EL (cell line): Measurements from ENCODE around the gene MBOAT2.
"Not testable (repeated sequence)": the region's sequence is repeated elsewhere in the genome, so short reads cannot be mapped to it uniquely, and the experiment has no call there.

Experiments
- DNase-seq: peaks from one replicate; pipeline ENCODE4 v3.0.0-alpha.2; 2016

The MBOAT2 gene, protein sequence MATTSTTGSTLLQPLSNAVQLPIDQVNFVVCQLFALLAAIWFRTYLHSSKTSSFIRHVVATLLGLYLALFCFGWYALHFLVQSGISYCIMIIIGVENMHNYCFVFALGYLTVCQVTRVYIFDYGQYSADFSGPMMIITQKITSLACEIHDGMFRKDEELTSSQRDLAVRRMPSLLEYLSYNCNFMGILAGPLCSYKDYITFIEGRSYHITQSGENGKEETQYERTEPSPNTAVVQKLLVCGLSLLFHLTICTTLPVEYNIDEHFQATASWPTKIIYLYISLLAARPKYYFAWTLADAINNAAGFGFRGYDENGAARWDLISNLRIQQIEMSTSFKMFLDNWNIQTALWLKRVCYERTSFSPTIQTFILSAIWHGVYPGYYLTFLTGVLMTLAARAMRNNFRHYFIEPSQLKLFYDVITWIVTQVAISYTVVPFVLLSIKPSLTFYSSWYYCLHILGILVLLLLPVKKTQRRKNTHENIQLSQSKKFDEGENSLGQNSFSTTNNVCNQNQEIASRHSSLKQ

DNA sequence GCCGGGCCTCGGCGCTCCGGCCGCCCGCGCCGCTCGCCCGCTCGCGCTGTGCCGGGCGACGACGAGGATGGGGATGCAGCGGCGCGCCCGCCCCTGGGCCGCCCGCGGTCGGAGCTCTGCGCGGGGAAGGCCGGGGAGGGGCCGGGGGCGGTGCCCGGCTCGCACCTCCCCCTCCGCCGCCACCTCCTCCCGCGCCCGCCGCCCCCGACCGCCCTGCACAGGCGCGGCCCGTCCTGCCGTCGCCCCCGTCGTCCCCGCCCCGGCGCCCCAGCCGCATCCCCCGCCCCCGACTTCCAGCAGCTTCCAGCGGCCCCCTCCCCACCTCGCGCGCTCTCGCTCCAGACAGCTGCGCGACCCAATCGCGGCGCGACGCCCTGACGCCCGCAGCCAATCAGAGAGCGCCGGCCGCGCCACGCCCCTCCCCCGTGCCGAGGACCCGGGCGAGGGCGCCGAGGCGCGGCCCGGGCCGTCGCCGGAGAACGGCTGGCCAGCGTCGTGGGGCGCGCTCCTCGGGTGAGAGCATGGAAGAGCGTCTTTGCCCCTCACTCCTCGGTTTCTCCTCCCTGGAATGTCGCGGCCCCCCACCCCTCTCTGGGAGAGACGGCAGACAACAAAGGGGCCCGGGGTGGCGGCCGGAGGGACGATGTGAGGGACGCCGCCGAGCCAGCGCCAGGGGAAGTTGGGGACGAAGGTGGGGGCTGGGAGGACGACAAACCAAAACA is at the start of gene MBOAT2:
MBOAT2 (minus strand) TSS at position 69 of the 722 bp plus-strand sequence. CDS start 70 bp downstream, outside the sequence.
- DNase-seq: peak; percentile 90

DNA sequence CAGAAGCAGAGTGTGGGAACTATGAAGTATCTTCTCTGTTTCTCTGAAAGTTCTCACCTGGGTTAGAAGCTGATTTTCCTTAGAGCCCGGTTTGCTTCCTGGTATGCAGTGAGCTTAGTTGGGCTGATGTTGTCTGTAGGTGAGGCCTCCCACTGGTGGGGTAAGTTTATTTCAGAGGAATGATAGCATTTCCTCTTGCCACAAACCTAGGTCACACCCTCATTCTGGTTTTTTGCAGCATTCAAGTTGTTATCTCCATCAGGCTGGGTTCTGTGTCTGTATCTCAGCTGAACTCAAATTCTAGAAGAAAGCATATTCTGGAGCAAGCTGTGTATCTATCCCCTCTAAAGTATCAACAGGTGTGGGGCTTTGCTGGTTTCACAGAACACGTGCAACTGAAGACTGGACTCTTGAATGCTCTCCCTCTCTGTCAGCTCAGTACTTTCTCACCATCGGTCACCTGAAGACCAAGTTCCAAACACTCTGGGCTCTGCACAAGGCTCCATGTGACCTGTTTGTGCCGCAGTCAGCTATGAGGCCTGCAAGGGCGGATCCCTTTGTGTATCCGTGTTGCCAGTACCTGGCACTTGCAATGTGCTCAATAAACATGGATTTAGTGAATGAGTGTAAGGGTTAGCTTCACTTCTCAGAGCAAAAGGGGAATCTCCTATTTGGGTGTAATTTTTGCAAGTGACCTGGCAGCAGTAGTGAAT is 49.5 kb upstream of the MBOAT2 start:
- no peak for DNase-seq

DNA sequence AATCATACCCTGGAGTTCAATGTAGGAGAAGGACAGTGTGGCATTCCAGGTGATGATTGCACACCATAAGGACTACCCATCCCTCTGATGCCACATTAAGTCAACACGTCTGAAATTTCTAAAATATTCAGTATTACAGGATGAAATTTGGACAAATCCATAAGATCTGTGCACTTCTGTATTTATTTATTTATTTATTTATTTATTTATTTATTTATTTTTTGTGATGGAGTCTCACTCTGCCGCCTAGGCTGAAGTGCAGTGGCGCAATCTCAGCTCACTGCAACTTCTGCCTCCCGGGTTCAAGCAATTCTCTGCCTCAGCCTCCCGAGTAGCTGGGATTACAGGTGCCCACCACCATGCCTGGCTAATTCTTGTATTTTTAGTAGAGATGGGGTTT is 48.0 kb upstream of the MBOAT2 start:
- DNase-seq: not testable (repeated sequence)

DNA sequence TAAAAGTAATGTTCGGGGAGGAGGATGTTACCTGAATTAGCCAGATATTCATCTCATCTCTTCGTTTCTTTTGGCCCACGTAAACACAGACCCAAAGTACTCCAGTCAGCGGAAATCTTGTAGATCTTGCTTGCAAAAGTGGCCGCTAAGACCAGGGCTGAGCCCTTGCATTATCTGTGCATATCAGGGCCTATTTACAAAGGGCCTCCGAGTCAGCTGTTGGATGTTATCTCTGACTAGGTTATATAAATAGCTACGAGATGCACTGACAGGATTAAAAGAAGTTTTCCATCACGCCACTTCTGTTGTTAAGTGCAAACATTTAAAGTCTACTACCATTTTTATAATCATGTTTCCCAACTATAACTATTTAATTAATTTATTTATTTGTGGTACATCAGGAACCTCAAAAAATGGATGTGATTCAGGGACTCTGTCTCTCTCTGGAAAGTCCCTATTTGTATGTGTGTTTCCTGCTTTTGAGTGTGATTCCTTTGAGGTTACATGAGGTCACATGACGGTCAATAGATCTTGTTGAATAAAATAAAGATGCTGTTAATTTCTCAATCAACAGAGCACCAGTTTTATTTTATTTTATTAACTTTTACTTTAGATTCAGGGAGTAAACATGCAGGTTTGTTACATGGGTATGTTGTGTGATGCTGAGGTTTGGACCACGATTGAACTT is 46.8 kb upstream of the MBOAT2 start:
- no peak for DNase-seq

DNA sequence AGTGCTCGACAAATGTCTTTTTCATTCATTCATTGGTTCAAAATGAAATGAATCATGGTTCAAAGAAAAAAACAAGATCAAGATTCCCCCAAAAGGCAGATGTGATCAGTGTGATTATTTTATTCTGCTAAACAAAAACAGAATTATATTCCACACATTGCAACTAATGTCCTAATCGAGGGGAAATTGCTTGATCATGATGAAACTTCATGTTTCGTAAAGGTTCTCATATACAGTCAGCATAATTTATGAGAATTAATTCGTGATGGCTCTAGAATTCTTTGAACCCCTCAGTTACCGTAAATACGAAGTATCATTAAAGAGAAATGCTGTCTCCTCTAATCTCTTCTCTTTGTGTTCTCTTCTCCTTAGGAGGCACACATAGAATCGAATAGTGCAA is 42.1 kb upstream of the MBOAT2 start:
- no peak for DNase-seq

DNA sequence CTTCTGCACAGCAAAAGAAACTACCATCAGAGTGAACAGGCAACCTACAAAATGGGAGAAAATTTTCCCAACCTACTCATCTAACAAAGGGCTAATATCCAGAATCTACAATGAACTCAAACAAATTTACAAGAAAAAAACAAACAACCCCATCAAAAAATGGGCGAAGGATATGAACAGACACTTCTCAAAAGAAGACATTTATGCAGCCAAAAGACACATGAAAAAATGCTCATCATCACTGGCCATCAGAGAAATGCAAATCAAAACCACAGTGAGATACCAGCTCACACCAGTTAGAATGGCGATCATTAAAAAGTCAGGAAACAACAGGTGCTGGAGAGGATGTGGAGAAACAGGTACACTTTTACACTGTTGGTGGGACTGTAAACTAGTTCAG is 40.0 kb upstream of the MBOAT2 start:
- DNase-seq: not testable (repeated sequence)

DNA sequence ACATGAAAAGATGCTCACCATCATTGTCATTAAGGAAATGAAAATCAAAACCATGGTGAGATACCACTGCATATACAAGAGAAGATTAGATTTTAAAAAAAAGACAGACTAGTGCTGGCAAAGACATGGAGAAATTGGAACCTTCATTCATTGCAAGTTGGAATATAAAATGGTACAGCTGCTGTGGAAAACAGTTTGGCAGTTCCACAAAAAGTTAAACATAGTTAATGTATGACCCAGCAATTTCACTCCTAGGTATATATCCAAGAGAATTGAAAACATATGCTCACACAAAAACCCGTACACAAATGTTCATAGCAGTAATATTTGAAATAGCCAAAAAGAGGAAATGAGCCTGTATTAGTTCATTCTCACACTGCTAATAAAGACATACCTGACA is 33.7 kb upstream of the MBOAT2 start:
- no peak for DNase-seq

DNA sequence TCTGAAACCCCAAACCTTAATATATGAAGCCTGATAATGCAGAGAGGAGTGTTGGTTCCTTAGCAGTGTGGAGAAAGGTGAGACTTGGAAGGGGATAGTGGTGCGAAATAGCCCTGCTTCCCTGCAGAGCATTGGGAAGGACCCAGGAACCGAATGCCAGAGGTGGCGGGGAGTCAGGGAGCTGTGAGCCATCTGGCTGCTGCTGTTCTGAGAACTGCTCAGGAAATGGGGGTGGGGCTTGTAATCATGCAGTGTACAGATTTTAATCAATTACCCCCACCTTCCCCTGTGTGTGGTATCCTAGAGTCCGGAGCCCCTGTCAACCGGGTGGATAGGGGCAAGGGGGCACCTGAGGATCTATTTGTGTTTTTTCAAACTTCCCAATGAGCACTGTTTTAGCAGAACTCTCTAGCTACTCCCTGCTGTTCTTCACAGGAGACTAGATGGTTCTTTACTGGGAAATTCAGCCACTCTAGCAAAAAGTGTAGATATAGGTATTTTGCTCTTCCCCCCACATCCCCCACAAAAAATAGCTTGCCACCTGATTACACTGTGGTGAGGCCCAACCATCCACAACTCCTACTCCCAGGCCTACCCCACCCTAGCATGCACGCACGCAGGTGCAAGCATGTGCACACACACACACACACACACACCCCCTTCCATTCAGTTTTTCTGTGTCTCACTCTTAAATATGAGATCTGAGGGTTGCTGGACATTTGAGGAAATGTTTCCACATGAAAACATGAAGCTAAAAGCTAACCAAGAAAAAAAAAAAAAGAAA is 30.1 kb upstream of the MBOAT2 start:
- no peak for DNase-seq

DNA sequence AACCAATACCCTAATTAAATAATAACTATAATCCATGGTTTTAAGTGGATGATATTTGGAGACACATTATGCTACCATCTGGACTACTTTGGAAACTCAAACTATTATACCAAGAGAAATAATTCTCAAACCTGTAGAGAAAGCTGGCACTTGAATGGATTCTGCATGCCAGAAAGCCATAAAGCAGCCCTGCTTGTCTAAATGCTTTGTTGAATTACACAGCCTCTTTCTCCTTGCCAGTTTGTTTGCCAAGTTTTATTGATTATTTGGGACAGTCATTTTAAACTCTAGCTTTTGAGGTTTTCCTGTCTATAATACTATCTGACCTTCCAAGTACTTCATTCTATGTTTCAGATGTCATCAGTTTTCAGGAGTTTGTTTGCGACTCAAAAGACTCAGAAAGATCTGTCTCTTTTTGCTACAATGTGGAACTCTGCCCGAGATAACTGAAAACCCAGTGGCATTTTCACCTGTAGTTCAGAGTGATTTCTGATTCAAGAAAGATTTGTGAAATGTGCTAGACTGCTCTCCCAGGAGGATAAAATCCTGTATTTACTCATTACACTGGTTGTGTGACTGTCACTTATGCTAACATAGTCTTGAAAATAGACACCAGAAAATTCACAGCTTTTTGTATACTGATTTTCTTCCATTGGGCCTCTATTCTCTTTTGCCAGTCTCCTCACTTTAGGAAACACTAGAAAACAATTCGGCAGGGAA is 29.2 kb upstream of the MBOAT2 start:
- DNase-seq: no peak

DNA sequence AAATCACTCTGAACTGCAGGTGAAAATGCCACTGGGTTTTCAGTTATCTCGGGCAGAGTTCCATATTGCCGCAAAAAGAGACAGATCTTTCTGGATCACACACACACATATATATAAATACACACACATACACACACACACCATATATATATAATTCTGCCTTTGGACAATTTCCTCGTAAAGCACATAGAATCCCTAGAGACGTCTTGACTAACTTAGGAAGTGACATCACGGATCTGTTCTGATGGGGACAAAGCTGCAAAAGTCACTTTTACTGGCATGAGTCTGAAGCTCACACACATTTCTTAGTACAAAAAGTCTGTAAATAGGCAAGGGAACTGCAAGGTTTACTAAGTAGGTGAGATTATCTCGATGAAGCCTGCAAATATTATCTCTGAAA is 28.6 kb upstream of the MBOAT2 start:
- no peak for DNase-seq

DNA sequence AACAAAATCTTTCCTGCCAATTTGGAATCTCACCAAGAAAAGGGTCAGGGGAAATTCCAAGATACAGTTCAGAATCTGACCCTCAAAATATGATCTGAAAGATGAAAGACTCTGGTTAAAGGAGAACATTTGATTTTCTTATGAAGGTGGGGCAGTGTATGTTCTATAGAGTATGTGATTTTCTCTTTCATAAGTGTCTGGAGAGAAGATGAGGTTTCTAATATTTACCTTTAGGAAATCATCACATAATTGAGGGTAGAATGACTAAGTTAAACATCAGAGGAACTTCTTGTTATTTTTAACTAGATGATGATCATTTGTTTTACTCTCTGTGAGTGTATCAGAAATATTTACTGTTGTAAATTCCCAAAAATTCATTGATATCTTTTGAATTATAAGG is 27.8 kb upstream of the MBOAT2 start:
- no peak for DNase-seq

DNA sequence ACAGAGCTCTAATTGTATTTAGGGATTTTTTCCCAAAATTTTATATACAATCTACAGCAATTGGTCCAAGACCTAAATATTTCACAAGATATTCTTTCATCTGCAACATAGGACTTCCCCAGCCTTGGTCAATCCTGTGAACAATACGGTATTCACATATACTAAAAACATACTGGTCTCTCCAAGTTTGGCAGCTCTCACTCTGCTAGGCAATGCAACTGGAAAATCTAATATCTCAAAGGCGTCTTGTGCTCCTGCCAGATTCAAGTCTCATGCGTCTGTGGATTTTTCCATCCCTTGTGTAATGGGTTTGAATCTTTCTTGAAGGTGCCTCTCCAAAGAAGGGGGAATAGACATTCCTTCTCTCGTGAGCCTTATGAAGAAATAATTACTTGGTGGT is 27.4 kb upstream of the MBOAT2 start:
- no peak for DNase-seq

DNA sequence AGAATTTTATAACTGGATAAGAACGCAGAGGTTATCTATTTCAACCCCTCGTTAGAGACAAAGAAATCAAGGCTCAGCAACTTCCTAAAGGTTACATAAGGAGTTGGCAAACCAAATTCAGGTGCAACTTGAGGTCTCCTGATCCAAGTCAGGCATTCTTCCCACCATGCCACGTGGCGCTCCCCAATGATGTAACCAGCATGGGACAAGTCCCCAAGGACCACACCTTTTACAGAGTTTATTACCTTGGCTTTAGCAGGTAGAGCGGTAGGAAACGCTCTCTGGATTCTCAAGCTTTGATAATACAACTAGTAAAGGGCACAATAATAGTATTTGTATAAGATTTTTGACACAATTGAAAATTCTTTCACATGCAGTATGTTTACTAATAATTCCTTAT is 26.7 kb upstream of the MBOAT2 start:
- DNase-seq: no peak

DNA sequence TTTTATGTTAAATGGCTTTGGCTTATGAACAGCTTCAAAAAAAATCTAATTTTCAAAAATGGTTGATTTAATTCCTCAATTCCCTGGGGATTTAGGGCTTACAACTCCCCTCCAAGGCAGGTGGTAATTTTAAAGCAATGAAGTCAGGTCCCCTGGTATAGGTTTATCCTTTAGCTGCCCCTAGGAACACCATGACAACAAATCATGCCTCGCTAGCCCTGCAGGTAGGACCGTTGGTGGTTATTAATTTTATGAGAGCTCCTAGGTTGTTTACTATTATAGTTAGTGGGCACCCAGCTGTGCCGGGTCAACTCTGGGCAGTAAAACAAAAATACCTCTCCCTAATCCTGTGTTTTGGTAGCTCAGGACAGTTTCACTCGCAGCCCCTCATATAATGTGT is 26.2 kb upstream of the MBOAT2 start:
- no peak for DNase-seq

DNA sequence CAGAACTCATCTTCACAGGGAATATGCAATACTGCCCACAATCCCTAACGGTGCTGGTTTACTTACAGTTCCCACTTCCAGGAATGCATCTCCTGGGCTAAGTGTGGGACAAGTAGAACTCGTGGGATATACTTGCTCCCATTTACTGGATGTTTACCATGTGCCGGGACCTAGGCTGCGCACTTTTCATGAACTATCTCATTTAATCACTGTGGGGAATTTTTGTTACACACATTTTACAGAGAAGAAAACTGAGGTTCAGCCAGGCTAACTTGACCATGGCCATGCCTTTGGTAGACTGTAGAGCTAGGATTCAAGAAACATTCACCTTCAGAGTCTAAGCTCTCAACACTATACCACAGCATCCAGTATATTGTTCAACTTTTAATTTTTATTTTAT is 24.4 kb upstream of the MBOAT2 start:
- DNase-seq: no peak

DNA sequence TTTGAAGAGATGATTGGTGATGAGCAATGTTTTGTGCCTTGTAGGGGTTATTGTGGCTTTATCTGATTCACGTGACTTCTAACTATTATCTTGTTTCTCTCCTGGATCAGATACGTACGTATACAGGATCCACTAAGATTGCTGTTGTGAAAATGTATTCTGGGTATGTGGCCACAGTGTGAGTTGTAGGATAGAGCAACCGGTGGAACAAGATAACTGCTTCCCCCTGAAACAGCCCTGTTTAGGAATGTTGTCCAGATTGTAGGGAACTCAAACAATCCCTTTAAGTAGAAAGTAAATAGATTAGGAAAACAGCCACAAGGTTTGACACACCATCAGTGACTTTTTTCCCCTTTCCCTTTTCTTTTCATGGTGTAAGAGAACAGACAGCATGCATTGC is 22.3 kb upstream of the MBOAT2 start:
- DNase-seq: no peak

DNA sequence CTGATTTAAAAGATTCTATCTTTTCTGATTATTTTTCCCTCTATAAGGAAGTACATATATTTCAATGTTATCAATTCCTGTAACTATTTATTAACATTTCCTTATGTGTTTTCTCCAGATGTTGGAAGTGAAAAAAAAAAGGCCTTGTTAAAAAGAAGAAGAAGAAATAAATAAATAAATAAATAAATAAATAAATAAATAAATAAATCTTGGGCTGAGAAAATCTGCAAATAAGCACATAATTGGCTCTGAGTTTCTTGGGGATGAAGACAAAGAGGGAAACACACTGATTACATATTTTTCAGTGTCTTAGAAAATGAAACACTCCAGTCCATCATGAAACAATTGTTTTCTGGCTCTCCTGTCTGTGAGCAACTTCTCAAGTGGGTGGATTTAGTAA is 21.1 kb upstream of the MBOAT2 start:
- no peak for DNase-seq

DNA sequence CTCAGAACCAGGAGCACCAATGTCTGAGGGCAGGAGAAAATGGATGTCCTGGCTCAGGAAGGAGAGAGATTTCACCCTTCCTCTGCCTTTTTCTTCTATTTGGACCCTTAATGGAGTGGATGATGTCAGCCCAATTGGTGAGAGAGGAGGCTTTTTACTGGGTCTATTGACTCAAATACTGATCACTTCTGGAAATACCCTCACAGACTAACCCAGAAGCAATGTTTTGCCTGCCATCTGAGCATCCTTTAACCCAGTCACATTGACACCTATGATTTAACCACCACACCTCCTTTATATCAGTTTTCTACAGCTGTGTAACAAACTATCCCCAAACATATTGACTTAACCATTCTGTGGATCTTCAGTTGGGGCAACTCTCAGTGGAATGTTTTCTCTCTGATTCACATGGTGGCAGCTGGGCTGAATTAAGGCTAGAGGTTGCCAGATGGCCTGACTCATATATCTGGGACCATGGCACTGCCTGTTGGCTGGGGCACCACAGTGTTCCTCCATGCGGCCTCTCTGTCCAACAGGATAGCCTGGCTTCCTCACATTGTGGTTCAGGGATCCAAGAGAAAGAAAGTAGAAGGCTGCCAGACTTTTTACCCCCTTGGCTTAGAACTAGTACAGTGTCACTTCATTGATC is 18.2 kb upstream of the MBOAT2 start:
- peak; percentile 56 for DNase-seq

DNA sequence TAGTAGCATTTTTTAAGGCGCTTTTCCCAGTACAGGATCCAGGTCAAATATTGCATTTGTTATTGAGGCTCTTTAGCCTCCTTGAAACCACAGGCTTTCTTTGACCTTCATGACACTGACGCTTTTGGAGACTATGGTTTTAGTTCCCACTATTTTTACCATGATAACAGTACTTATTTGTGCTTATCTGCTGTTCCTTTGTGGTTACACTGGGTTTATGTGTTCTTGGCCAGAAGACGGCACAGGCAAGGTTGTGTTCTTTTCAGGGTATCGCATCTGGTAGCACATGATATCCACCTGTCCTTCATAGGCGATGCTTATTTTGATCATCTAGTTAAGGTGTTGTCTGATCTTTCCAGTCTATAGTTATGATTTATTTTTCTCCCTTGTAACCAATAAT is 16.8 kb upstream of the MBOAT2 start:
- no peak for DNase-seq

DNA sequence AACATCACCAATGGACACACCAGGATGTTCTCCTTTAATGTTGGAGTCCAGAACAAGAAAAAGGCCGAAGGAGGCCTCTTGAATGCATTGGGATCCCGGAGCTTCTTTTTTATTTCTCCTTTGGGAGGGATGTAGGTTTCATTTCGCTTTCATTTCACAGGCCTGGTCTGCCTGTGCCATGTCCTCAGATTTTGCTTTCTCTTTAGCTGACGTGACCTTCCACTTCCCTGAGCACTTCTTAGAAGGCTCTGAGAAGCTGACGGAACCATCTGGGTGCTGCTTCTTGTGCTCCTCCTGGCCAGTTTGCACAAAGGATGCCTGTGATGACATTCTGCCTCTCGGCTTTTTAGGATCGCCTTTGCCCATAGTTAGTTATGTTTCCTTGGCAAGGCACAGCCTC is 15.1 kb upstream of the MBOAT2 start:
- DNase-seq: no peak

DNA sequence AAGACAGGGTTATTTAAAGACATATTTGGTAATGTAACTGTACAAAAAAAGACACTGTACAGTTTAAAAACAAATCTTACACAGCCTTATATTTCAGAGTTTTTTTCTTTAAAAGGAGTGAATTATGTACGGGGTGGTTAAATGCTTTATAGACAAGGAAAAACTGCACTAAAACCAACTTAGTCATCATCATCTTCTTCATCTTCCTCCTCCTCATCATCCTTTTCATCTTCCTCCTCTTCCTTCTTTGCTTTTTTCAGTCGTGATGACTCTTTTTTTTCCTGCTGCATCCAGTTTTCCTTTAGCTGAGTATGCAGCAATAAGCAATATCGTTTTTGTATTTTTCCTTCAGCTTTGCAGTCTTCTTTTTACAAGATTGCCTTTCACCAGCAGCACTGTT is 14.6 kb upstream of the MBOAT2 start:
- DNase-seq: no peak
